ENCODE results near the gene FGD6.
"Not testable (repeated sequence)": the region's sequence is repeated elsewhere in the genome, so short reads cannot be mapped to it uniquely, and the experiment has no call there.

The FGD6 gene

GRCh38 chr12:95235621-95236020, 18.4 kb upstream of the FGD6 start:
- in situ Hi-C loops (cut with MboI; ENCODE audit: low sequenced_read_pairs): not testable (repeated sequence)

- in situ Hi-C loops (cut with MboI; ENCODE audit: low sequenced_read_pairs): not testable (repeated sequence)
These were observed 16.9 kb upstream of the FGD6 start for GRCh38 chr12:95234187-95234586.

GRCh38 chr12:95231190-95231589, 13.9 kb upstream of the FGD6 start:
- in situ Hi-C loops (cut with MboI; ENCODE audit: low sequenced_read_pairs): no loop called here

- in situ Hi-C loops (cut with MboI; ENCODE audit: low sequenced_read_pairs): no loop called here
These were observed 13.0 kb upstream of the FGD6 start for GRCh38 chr12:95230313-95230712.

- in situ Hi-C loops (cut with MboI; ENCODE audit: low sequenced_read_pairs): no loop called here
These were observed 12.4 kb upstream of the FGD6 start for GRCh38 chr12:95229636-95230035.

- in situ Hi-C loops (cut with MboI; ENCODE audit: low sequenced_read_pairs): no loop called here
These were observed 11.3 kb upstream of the FGD6 start for GRCh38 chr12:95228617-95229016.

- in situ Hi-C loops (cut with MboI; ENCODE audit: low sequenced_read_pairs): no loop called here
These were observed 10.6 kb upstream of the FGD6 start for GRCh38 chr12:95227818-95228356.

GRCh38 chr12:95225645-95226212, 8.5 kb upstream of the FGD6 start:
- in situ Hi-C loops (cut with MboI; ENCODE audit: low sequenced_read_pairs): no loop called here

- in situ Hi-C loops (cut with MboI; ENCODE audit: low sequenced_read_pairs): no loop called here
These were observed 7.2 kb upstream of the FGD6 start for GRCh38 chr12:95224202-95225170.

- in situ Hi-C loops (cut with MboI; ENCODE audit: low sequenced_read_pairs): no loop called here
These were observed 3.5 kb upstream of the FGD6 start for GRCh38 chr12:95220726-95221125.

GRCh38 chr12:95220190-95220589, 2.9 kb upstream of the FGD6 start:
- in situ Hi-C loops (cut with MboI; ENCODE audit: low sequenced_read_pairs): no loop called here

GRCh38 chr12:95218150-95219133, 1.2 kb upstream of the FGD6 start:
- in situ Hi-C loops (cut with MboI; ENCODE audit: low sequenced_read_pairs): no loop called here

GRCh38 chr12:95216711-95217376, 423 bp downstream of the FGD6 start:
- in situ Hi-C loops (cut with MboI; ENCODE audit: low sequenced_read_pairs): no loop called here

- in situ Hi-C loops (cut with MboI; ENCODE audit: low sequenced_read_pairs): no loop called here
These were observed 1.3 kb downstream of the FGD6 start for GRCh38 chr12:95215949-95216348.

- in situ Hi-C loops (cut with MboI; ENCODE audit: low sequenced_read_pairs): no loop called here
These were observed 2.8 kb downstream of the FGD6 start for GRCh38 chr12:95214466-95214865.

GRCh38 chr12:95213928-95214327, 3.3 kb downstream of the FGD6 start:
- in situ Hi-C loops (cut with MboI; ENCODE audit: low sequenced_read_pairs): no loop called here

GRCh38 chr12:95213119-95213518, 4.1 kb downstream of the FGD6 start:
- in situ Hi-C loops (cut with MboI; ENCODE audit: low sequenced_read_pairs): no loop called here

- in situ Hi-C loops (cut with MboI; ENCODE audit: low sequenced_read_pairs): no loop called here
These were observed 4.7 kb downstream of the FGD6 start for GRCh38 chr12:95212586-95212985.

- in situ Hi-C loops (cut with MboI; ENCODE audit: low sequenced_read_pairs): no loop called here
These were observed 8.6 kb downstream of the FGD6 start for GRCh38 chr12:95208678-95209077.

- in situ Hi-C loops (cut with MboI; ENCODE audit: low sequenced_read_pairs): no loop called here
These were observed 9.9 kb downstream of the FGD6 start for GRCh38 chr12:95207407-95207806.
